ENCODE data around the gene MAP2K1.
"Not testable (repeated sequence)": the region's sequence is repeated elsewhere in the genome, so short reads cannot be mapped to it uniquely, and the experiment has no call there.

MAP2K1 gene

DNA sequence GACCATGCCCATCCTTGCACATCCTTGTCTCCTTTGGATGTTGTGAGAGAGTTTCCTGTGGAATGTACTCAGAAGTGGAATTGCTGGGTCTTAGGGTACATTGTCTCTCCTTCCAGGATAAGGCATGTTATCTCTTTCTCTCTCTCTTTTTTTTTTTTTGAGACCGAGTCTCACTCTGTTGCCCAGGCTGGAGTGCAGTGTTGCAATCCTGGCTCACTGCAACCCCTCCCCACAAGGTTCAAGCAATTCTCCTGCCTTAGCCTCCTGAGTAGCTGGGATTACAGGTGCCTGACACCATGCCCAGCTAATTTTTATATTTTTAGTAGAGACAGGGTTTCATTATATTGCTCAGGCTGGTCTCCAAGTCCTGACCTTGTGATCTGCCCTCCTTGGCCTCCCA lies 6.3 kb downstream of the MAP2K1 start:
- DNase-seq (ENCODE audit: low read depth in 2 of 2), result not testable (repeated sequence)

DNA sequence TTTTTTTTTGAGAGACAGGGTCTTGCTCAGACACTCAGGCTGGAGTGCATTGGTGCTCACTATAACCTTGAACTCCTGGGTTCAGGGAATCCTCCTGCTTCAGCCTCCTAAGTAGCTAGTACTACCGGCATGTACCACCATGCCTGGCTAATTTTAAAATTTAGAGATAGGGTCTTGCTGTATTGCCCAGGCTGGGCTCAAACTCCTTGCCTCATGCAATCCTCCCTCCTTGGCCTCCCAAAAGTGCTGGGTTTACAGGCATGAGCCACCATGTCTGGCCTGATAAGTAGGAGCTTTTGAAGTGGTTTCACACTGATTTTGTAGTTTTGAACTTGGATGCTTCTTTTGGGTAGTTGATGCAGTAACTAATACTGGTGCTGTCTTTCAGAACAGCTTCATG lies 7.8 kb downstream of the MAP2K1 start:
- DNase-seq (ENCODE audit: low read depth in 2 of 2), result no peak

DNA sequence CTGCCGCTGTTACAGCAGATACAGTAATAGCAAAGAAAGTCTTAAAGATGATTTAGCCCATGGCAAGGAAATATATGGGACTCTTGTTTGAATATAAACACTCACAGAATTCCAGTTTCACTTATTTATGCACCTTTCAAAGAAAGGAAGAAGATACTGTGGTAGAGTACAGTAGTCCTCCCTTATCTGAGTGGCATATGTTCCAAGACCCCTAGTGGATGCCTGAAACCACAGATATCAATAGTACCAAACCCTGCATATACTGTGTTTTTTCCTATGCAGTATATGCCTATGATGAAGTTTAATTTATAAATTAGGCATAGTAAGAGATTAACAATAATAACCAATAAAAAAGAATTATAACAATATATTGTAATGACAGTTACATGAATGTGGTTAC lies 8.2 kb downstream of the MAP2K1 start:
- no peak for DNase-seq (ENCODE audit: low read depth in 2 of 2)

DNA sequence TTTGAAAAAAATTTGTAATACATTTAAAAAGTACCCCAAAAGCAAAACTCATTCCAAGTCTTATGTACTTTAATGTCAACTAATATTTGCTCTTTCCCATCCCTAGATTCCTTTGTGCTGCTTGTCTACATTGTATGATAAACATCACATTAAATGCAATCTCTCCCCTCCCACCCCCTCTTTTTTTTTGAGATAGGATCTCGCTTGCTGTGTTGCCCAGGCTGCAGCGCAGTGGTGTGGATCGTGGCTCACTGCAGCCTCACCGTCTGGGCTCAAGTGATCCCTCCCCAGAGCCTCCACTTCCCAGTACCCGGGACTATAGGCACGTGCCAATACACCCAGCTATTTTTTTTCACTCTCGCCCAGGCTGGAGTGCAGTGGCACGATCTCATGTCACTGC lies 12.6 kb downstream of the MAP2K1 start:
- no peak for DNase-seq (ENCODE audit: low read depth in 2 of 2)

DNA sequence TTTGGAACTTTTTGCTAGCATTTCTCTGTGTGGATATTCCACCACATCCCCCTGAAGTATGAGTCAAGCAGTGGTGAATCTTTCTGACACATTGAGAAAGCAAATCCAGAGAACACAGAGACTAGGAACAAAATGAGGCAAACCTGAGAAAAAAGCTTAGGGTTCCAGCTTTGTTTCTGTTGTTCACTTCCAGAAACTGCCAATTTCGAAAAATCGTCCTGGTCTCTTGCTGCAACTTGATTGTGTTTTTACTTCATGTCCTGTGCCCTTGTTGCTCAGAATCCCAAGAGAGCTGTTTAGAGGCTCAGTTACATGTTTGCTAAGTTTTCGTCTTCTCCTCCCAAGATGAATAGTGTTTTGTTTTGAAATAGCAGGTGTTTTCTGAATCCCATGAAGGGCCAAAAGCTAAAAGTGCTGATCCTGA lies 13.7 kb downstream of the MAP2K1 start:
- no peak for DNase-seq (ENCODE audit: low read depth in 2 of 2)

DNA sequence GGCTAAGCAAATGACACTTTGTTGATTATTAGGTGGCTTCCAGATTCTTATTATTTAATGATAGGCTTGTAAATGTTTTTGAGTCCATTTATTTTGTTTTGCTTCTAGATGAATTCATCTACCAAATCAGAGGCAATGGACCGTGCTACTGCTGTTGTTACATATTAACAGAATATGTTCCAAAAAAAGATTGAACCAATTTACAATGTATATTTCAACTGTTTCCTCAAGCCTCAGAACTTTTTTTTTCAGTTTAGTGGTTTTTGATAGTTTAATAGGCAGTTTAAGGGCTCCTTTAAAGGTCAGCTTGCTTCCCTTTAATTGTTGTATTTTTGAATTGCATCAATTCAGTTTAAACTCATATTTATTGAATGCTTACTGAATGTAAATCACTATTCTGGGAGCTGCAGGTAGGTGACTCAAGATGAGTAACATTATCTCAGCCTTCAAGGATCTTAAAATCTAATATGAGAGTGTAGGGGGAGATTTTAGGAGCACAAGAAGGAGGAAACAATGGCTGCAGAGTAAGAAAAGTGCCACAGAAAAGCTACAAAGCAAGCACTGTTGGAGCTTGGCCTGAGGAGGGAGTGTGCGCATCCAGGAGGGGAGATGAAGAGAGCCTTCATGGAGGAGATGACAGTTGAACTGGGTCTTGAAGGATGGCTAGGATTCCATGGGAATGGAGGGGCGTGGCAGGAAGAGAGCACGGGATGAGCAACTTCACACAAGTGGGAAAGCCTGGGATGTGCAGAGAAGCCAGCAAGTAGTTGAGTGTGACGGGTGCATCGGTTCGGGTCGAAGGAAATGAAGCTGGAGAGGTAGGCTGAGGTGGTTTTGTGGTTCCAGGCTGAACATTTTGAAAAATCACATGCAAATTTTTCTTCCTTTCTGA lies 14.7 kb downstream of the MAP2K1 start:
- DNase-seq (ENCODE audit: low read depth in 2 of 2), result no peak

DNA sequence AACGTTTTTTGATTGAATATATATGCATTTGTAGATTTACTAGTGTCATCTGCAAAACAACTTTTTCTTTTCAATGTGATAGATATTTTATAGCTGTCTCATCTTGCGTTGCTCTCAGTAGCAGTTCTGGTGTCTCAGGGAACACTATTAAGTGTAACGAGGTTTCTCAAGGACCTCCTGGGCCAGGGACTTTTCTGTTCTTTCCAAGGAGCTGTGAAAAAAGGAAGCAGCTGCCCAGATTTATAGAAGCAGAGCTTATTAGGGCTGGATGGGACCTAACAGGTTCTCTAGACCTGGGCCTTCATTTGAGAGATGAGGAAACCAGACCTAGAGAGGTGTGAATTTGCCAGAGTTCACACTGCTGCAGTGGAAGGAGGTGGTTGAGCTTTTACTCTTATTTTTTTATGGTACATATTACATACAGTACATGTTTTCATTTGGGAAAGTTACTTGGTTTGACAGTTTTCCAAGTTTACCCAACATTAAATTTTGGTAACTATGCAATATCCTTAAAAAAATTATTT lies 16.1 kb downstream of the MAP2K1 start:
- DNase-seq (ENCODE audit: low read depth in 2 of 2), result no peak

DNA sequence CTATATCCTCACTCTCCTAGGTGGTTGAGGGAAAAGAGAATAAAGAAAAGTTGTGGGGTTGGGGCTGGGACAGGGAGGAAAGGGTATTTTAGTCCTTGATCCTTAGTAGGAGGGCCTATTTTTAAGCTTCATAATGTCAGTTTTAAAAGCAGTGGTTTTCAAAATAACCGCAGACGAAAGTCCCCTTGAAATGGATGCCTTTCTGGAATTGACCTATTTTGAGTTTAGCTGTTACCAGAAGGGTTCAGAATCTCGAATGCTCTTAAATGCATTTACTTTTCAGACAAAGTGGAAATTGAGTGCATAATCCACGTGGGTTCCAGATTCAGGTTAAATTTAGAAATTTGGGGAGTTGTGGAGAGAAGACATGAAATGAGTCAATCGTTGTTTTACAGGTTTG lies 16.6 kb downstream of the MAP2K1 start:
- DNase-seq (ENCODE audit: low read depth in 2 of 2), result no peak

DNA sequence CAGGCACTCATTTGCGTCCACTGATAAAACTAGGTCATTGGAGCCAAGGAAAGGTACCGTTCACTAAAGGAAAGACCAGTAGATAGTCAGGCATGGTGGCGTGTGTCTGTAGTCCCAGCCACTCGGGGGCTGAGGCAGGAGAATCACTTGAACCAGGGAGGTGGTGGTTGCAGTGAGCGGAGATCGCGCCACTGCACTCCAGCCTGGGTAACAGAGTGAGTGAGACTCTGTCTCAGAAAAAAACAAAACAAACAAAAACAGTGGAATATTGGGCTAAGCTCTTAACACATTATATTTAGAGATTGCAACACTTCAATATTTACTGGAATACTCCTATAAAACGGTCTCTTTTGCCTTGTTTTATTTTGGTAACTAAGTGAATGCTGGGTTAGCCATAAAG lies 17.4 kb downstream of the MAP2K1 start:
- no peak for DNase-seq (ENCODE audit: low read depth in 2 of 2)

DNA sequence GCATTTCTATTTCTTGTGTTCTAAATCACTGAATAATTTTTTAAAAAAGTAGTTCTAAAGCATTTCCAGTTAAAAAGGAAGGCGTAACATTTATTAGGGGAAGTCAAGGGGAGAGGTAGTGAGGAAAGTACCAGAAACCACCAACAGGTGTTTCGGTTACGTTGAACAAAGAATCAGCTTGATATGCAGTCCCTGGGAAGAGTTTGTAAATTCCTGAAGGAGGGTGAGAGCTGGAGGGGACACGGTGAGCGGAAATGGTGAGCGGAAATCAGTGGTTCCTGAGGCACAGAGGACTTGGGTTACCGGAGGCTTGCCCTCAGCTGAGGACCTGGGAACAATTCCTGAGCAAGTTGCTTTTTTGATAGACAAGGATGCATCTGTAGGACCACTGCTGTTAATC lies 17.8 kb downstream of the MAP2K1 start:
- DNase-seq (ENCODE audit: low read depth in 2 of 2), result no peak

DNA sequence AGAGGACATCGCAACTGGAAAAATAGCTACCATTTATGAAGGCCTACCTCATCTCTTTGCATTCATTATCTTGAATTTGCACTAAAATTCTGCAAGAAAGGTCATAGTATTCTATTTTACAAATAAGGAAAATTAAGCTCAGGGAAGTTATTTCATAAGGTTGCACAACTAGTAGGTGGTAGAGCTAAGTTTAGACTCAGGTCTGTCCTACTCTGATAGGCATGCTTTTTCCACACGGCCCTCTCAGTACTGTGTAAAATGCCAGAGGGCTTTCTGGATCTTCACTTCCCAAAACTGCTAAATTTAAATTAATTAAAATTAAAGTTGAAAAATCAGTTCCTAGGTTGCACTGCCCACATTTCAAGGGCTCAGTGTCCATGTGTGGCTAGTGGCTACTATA lies 18.3 kb downstream of the MAP2K1 start:
- no peak for DNase-seq (ENCODE audit: low read depth in 2 of 2)

DNA sequence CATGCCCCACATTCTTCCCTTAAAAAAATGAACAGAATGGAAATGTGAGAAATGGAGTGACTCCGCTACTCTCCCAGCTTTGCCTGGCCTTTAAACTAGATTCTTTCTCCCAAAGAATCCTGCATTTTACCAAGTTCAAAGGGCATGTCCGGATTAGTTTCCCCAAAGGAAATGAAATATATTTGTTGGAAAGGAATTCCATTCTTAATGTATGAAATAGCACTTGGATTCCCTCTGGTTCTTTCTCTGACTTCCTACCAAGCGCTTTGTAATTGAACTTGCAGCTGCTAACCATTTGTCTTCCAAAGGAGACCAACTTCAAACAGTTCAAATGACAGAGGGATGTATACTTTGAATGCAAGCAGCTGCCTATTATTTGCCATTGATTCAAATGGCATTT lies 18.9 kb downstream of the MAP2K1 start:
- no peak for DNase-seq (ENCODE audit: low read depth in 2 of 2)

DNA sequence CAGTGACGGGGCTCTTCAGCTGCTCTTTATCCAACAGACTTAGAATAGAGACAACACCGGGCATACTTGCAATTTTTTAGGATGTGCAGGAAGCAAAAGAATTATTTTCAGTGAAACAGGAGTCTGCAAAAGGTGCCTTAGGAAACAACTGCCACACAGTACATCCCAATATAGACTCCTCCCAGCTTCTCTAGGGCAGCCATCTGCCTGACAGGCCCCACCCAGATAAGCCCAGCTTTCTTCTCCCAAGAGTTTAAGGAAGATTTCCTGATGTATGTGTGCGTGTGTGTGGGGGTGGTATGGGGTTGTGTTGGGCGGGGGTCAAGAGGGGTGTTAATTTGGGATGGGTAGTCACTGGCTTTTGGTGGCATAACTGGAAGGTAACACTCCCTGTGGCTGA lies 21.5 kb downstream of the MAP2K1 start:
- no peak for DNase-seq (ENCODE audit: low read depth in 2 of 2)

DNA sequence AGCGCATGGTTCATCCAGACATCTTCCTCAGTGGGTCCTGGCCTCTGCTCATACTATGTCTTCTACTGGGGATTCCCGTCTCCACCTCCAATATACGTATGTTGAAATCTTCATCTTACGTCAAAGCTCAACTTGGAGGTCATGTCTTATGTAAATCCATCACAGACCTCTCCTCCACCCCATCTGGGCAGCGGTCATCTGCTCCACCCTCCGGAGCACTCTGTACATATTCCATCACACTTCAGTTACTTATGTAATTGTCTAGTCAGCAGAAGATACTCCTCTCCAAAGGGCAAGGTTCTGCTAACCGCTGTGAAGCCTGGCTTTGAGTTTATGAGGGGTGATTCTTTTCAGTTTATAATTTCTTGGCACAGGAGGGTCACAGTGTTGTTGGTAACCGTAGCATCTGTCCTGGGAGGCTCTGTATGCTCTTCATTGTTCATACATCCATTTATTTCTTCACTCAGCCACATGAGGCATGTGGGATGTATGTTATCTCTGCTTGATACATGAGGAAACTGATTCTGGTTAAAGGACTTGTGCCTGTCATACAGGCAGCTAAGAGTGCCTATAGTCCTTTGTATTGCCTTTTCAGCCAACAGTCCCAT lies 22.1 kb downstream of the MAP2K1 start:
- DNase-seq (ENCODE audit: low read depth in 2 of 2), result no peak

DNA sequence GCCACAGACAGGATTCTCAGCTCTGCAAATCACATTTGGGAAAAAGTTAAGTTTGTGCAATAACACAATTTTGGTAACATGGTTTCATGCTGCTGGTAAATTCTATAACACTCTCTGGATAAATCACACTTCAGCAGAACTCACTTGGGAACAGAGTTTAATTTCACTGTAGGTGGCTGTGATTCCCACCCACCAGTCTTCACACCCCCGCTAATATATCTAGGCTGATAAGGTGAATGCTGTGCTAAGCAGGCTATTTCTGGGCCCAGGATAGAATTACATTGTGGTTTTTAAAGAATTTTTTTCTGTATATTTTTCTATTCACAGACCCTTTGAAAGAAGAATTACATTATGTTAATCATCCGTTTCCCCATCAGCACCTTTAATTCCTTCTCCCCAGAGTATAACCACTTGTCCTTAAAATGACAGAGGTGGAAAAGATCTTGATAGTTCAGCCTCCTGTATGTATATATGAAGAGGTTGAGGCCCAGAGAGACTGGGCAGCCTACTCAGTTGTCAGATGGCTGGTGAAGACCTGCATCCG lies 22.9 kb downstream of the MAP2K1 start:
- no peak for DNase-seq (ENCODE audit: low read depth in 2 of 2)

DNA sequence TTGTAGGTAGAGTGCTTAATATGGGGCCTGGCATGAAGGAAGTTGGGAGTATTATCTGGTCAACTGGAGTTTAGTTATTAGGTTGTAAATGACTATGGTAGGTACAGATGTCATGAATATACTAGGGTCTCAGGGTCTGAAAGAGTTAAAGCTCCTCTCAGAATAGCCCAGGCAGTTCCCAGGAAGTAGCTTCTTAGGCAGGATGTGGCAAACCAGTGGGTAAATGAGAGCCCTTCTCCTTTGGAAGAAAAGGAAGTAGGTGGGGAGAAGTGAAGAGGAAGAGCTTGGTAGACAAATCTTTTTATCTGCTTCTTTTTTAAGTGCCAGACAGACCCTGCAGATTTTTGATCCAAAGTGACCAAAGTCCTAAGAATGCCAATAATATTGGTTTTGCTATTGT lies 24.5 kb downstream of the MAP2K1 start:
- DNase-seq (ENCODE audit: low read depth in 2 of 2), result no peak

DNA sequence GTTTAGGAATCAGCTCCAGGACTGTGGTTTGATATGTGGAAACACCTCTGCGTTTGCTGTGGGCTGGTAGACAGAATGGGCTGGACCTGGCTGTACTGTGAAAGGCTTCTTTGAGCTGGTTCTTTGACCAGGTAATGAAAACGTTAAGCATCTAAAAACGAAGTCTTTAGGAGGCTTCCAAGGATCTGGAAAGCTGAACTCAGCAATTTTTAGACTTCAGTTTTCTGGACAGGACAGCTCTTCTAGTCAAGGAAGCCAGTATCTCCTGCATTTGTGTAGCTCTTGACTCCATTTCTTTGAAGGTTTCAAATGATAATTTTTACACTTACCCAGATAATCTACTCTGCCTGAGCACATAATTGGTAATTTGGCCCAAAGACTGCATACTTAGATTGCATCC lies 25.5 kb downstream of the MAP2K1 start:
- DNase-seq (ENCODE audit: low read depth in 2 of 2), result no peak

DNA sequence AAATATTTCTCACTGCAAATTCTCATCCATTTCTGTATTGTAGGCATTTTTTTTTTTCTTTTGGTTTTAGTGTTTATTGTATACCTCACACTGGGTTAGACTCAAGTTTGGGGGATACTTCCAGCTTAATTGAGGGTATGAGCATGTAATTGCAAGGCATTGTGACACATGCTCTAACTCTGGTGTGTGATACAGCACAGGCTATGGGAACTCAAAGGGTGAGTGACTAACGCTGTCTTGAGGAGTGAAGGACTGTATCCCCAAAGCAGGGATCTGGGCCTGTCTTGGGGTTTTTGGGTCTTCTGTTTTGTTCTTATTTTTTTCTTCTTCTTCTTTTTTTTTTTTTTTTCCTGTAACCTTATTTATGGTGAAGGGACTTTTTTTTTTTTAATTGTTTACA lies 26.9 kb downstream of the MAP2K1 start:
- no peak for DNase-seq (ENCODE audit: low read depth in 2 of 2)

DNA sequence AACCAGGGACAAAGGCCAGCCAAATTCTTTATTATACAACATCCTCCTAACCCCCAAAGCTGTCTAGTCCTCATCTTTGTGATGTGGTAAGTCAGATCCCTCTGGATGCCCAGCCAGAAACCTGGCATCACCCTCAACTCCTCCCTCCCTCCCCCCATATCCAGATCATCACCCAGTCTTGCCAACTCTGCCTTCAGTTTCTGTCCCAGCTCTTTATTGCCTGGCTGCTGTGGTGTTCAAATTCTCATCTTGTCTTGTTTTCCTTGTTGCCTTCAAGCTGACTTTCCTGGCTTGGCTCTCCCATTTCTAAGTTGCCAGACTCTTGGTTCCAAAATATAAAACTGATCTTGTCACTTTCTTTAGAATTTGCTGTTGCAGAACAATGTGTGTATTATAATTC lies 28.6 kb downstream of the MAP2K1 start:
- DNase-seq (ENCODE audit: low read depth in 2 of 2), result no peak

DNA sequence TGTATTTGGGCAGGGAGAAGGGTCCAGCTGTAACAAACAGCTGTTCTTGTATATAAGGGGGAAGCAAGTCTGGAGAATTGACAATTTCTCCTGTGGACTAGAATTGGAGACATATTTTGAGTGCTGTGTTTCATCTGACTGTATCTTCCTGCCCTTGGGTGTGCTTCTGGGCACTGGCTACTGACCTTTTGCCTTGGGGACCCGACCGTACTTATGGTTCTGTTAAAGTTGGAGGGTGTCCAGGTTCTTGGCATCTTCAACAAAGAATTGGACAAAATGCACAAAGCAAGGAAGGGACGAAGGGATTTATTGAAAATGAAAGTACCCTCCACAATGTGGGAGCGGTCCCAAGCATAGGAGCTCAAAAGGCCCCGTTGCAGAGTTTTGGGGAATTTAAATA lies 31.0 kb downstream of the MAP2K1 start:
- DNase-seq (ENCODE audit: low read depth in 2 of 2), result no peak

DNA sequence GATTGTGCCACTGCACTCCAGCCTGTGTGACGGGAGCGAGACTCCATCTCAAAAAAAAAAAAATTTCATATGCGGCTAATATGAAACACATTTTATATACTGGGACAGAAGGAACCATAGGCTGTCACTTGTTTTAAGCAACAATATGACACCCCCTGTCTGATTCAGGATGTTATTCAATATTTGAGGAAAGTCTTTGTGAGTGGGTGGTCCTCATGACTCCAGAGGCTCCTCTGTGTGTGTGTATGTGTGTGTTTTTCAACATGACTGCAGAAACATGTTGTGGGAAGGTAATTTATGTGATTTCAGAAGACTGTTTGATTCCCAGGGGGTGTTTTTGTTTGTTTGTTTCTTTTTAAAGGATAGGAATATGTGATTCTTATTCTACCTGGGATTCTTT lies 32.8 kb downstream of the MAP2K1 start:
- no peak for DNase-seq (ENCODE audit: low read depth in 2 of 2)

DNA sequence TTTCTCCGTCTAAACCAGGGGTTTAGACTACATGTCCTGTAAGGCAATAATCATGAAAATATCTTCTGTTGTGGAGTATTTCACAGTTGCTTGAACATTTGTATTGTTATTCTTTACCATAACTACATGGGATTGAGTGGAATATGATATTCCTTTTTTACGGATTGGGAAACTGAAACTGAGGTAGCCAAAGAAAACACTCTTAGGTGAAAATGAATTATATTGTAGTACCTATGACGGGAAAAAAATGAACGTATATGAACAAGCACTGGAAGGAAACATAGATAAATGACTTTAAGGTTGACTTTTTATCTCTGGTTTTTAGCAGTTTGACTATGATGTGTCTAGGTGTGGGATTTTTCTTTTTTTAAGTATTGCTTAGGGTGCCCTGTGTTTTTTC lies 35.6 kb downstream of the MAP2K1 start:
- no peak for DNase-seq (ENCODE audit: low read depth in 2 of 2)

DNA sequence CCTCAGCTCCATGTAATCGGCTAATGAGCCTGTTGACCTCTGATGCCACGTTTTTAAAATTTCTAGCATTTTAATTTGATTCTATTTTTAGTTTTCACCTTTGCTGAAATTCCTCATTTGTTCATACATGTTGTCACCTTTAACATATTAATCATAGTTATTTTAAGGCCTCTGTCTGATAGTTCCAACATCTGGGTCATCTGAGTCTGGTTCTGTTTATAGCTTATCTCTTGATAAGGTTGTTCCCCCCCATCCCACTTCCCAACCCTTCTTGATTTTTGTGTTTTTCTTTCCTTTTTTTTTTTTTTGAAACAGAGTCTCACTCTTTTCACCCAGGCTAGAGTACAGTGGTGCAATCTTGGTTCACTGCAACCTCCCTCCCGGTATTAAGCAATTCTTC lies 36.4 kb downstream of the MAP2K1 start:
- no peak for DNase-seq (ENCODE audit: low read depth in 2 of 2)
